Mammary epithelial cell (primary cell): ENCODE data around the gene C1QTNF2.

Source experiments
- CTCF ChIP-seq, 2 donors: IDR thresholded peaks in 1 of 2; conservative IDR thresholded peaks in 1 of 2; 2 replicates each; pipeline ENCODE4 v1.5.1; 2011 to 2012; ENCODE audit warnings: inconsistent platforms in 2 of 2, low read length in 2 of 2, mild to moderate bottlenecking in 2 of 2, control low read depth in 1 of 2, low read depth in 1 of 2; ENCODE audit not compliant: insufficient read depth in 1 of 2; ENCODE audit errors: extremely low read depth in 1 of 2
- EZH2 ChIP-seq: IDR thresholded peaks from 2 replicates; pipeline ENCODE4 v1.6.1; 2012; ENCODE audit warnings: low read length, inconsistent platforms, borderline replicate concordance

- TF ChIP-seq CTCF (conservative IDR thresholded peaks at IDR 0.05 in 1 of 2, IDR thresholded peaks at IDR 0.05 in 1 of 2; ENCODE audit: extremely low read depth in 1 of 2, insufficient read depth in 1 of 2, low read depth in 1 of 2, low read length in 2 of 2) (no peak), EZH2 (no peak)
These were observed 29.3 kb upstream of the C1QTNF2 start, which contains the start of gene FAM200C for GRCh38 chr5:160399402-160400353.
